NCI-H2196 treated with DMSO at 0.1 percent for 48 hours (cell line): ENCODE measurements around the gene DPYD.

Experiments
- DNase-seq: peaks from one replicate; lab custom pipeline; 2025; ENCODE audit not compliant: unreplicated experiment; lab: John Stamatoyannopoulos, UW

Gene DPYD

DNA sequence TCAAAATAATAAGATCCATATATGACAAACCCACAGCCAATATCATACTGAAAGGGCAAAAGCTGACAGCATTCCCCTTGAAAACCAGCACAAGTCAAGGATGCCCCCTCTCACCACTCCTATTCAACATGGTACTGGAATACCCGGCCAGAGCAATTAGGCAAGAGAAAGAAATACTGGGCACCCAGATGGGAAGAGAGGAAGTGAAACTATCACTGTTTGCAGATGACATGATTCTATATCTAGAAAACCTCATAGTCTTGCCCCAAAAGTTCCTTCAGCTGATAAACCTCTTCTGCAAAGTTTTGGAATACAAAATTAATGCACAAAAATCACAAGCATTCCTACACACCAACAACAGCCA is 756.6 kb downstream of the DPYD start:
- DNase-seq: no peak

- DNase-seq: no peak
Measured at GRCh38 chr1:97163591-97164275, 757.1 kb downstream of the DPYD start.

DNA sequence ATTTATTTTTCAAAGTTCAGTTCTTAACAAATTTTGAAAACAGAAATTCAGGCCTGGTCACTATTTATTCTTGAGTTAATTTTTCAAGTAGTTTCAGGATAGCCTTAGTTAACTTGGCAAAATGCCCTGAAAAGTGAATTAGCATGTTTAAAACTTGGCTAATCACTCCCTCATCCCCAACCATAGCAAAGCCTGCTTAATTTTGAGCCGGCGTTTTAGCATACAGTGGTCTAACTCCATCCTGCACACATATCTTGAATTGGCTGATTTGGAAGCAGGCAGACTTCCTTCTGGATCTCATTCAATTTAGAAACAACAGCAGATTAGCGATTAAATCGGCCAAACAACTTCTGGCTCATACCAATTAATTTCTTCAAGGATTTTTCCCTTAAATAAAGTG is 760.0 kb downstream of the DPYD start:
- no peak for DNase-seq

GRCh38 chr1:97159342-97159741 is 761.5 kb downstream of the DPYD start:
- no peak for DNase-seq

DNA sequence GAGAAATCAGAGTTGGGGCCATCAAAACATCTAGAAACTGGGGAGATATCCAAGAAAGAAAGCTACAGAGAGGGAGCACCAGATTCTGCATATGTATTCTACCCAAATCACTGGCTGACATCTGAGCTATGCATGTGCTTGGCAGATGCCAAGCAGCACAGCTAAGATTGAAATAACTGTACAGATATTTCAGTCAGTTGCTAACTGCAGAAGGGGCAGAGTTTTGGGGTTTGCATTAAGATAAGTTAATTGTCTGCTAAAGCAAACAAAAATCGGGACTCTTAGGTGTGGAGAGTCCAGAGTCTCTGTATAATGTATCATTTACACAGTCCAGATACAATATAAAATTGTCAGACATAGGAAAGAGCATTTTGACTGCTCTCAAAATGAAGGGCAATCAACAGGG is 762.1 kb downstream of the DPYD start:
- DNase-seq: no peak

- no peak for DNase-seq
Measured at GRCh38 chr1:97157991-97158390, 762.8 kb downstream of the DPYD start.

DNA sequence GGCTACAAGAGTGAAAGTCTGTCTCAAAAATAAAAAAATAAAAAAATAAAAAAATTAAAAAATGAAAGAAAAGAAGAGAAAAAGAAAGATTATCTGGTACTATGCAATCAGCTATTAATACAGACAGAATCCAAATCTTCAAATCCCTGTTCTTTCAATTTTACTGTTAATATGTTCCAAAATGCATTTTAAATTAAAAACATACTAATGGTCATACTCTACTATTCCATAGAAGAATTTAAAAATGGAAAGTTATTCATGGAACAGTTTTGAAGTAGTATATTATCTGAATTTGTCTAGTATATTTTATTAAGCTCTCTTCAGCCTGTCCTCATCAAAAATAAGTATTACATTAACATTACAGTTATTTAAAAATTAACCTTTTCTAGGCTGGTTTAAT is 769.2 kb downstream of the DPYD start:
- DNase-seq: no peak

DNA sequence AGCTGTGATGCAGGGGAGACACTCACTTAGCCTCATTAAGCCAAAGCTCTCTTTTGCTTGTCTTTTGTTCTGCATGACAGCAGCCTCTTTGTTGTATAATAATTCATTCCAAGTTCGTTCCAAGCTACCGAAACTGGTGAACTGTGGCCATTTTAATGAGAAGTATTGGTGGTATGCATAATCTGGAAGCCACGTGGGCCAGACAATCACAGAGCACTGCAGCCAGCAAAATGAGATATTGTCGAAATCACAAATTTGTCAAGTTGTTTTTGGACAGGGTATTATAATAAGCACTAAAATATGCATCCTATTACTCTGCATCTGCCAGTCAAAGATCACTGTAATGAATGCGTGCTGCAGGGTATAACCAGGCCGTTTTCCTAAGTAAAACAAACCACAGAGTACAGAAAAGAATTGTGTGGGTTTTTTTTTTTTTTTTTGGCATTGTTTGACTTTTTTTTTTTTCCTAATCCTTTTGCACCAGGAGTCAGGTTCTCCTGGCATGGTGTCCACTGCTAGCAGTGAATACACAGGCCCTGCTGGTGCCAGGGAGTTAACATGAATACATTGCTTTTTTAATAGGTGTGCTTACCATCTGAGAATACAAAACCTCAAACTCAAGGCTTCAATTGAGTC is 775.4 kb downstream of the DPYD start:
- DNase-seq: no peak

- DNase-seq: no peak
Measured at GRCh38 chr1:97144527-97144926, 776.3 kb downstream of the DPYD start.

DNA sequence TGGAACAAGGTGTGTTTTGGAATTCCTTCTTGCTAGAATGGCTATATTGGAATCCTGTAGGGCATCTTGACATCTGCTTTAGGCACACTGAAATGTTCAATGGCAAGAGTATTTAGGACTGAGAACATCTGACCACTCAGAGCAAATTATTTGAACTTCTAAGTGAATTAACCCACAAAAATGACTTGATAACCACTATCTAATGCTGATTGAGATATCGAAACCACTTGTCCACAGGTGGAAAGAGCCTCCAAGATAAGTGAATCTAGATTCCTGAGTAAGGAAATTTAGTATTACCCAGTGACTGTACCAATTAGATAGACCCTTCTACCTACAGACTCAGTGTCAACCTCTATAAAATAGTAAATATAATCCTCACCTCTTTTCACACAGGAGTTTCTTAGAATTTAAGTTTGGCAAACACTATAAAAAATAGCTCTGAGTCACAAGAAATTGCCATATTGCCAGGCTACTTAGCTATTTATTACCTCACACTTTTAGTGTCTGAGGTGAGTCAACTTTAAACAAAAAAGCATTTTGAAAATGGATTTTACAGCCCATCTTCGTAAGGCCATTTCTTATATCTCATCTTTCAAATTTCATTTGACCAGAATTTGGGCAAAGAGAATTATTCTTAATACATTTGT is 777.5 kb downstream of the DPYD start:
- no peak for DNase-seq

DNA sequence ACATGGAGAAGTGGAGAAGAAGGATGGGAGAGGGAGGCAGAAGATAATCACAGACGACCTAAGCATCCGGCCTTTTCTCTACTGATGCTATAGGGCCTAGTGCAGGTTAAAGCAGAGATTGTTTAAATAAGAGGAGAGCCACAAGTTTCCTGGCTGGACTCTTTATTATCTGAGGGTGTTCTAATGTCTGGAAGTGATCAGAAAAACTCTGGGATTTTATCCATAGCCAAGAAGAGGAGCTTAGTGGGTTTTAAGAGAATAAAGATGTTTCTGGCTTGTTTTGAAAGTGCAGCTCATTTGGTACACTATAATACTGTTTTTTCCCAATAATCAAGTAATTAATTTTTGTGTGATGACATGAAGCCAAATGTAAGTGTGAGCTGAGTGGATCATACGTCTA is 780.2 kb downstream of the DPYD start:
- DNase-seq: no peak

- DNase-seq: no peak
Measured at GRCh38 chr1:97139512-97139911, 781.3 kb downstream of the DPYD start.

DNA sequence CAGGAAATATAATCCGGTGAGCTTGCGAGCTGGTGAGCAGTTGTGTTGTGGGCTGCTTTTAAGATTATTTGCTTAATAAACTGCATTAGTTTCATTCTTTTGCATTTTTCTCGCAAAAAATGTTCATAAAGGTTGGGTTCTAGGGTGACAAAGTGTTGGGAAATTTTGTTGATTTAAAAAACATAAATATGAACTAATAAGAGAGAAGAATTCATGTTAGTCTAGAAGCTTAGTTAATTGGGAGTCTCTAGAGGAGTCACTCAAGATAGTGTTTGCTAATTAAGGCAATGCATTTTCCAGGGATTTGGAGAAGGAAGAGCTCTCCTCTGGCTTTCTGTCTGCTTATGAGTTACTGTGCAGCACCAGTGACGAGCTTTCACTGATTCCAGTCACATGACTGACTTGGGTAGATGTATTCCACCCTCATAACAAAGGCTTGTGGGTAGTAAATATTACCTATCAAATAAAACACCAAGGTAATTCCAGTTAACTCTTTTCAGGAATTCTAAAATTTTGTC is 782.3 kb downstream of the DPYD start:
- no peak for DNase-seq

- DNase-seq: no peak
Measured at GRCh38 chr1:97137862-97138514, 782.8 kb downstream of the DPYD start.

- no peak for DNase-seq
Measured at GRCh38 chr1:97136996-97137395, 783.8 kb downstream of the DPYD start.

DNA sequence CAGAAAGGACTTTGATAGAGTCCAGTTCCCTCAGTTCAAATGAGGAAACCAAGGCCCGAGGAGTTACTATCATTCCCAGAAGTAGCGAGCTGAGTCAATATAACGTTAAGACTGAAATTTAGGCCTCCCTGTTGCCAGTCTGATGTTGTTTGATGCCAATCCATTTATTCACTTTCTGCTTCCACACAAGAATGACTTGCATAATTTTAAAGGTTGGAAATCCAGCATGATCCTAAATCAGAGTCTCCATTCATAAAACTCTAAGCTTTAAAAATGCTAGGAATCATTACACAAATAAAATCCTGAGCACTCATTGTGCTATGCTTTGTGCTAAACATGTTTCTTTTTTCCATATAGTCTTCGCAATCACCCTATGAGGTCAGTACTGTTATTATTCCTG is 784.9 kb downstream of the DPYD start:
- no peak for DNase-seq

DNA sequence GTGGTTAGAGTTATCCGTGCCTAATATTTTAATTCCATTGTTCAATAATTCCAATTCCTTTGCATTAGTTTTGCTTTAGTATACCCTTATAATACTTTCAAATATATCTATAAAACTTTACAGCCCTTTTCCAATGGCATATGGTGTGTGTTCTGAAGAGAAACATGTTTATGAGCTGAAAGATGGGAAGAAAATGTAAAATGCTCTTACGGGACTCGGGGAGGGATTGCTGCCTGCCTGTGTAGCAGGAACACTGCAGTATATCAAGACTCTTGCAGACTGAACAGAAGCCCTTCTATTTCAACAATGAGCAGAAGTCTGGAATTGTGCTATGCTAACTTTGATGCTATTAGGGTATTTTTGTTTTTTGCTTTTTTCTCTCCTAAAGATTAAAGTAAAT is 792.4 kb downstream of the DPYD start:
- DNase-seq: no peak

DNA sequence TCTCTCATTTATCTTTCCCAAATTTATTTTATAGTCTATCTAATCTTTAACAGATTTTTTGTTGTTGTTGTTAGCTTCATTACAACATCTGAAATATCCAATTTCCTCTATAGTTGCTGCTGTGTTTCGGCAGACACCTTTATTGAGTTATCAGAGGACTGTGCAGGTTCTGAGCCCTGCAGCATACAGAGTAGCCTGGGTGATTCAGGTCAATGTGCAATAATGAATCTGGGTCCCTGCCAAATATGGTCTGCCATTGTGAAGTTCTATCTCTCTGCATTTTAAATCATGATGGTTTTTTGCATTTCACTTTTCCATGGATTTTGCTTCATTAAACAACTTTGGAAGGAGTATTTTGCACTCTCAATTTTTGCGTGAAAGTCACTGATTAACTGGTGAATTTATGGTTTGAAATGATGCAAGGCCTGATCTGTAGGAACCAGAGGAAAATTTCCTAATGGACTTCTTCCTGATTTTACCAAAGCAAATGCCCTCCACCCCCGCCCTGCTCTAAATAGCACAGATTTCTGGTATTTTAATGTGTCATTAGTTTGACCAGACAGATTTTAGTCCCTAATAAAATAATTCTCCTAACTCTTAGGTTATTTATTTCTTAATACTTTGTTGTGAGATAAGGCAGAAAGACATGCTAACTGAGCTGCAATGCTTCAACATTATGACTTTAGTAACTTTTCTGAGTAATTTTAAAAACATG is 797.0 kb downstream of the DPYD start:
- DNase-seq: no peak

- DNase-seq: no peak
Measured at GRCh38 chr1:97120806-97121205, 800.0 kb downstream of the DPYD start.

- no peak for DNase-seq
Measured at GRCh38 chr1:97119260-97120158, 801.3 kb downstream of the DPYD start.
